ENCODE results near the gene GLYAT.

Gene GLYAT

GRCh38 chr11:58731819-58732218 lies at the start of gene GLYAT:
GLYAT (minus strand) TSS chr11:58731943; CDS start chr11:58724496, 7,447 bp downstream.
- no peak for DNase-seq (ENCODE audit: low read depth, low spot score)
- H3K4me3 ChIP-seq (ENCODE audit: low read length) = no peak within 1 kb of the TSS
- H3K27me3 ChIP-seq (ENCODE audit: control insufficient read depth, insufficient read depth, low read length) = no peaks in the 10 kb centered on the region
- H3K4me1 ChIP-seq (ENCODE audit: control insufficient read depth, insufficient read depth, low read length) = no peaks in the 10 kb centered on the region
- WGBS (ENCODE audit: insufficient coverage, insufficient read length) = no CpG with 5 or more reads among the region's 4 CpGs
- no peaks in the 10 kb centered on the region for H3K36me3 ChIP-seq (ENCODE audit: control insufficient read depth, insufficient read depth, low read length)
- no peak within 1 kb of the TSS for H3K27ac ChIP-seq (ENCODE audit: low read length)
- H3K9me3 ChIP-seq (ENCODE audit: control insufficient read depth, insufficient read depth, low read length) = no peaks in the 10 kb centered on the region

- H3K4me3 ChIP-seq (ENCODE audit: low read length) = no peak overlapping the region
- no peak for DNase-seq (ENCODE audit: low read depth, low spot score)
- H3K4me1 ChIP-seq (ENCODE audit: control insufficient read depth, insufficient read depth, low read length) = no peaks in the 10 kb centered on the region
- no peak overlapping the region for H3K27ac ChIP-seq (ENCODE audit: low read length)
- H3K36me3 ChIP-seq (ENCODE audit: control insufficient read depth, insufficient read depth, low read length) = no peaks in the 10 kb centered on the region
- H3K9me3 ChIP-seq (ENCODE audit: control insufficient read depth, insufficient read depth, low read length) = no peaks in the 10 kb centered on the region
- H3K27me3 ChIP-seq (ENCODE audit: control insufficient read depth, insufficient read depth, low read length) = no peaks in the 10 kb centered on the region
Measured at GRCh38 chr11:58781345-58781744, 49.6 kb upstream of the GLYAT start.

- Histone ChIP-seq H3K4me1 (ENCODE audit: control insufficient read depth, insufficient read depth, low read length) (no peaks in the 10 kb centered on the region), H3K9me3 (ENCODE audit: control insufficient read depth, insufficient read depth, low read length) (no peaks in the 10 kb centered on the region), H3K36me3 (ENCODE audit: control insufficient read depth, insufficient read depth, low read length) (no peaks in the 10 kb centered on the region), H3K4me3 (ENCODE audit: low read length) (no peak overlapping the region), H3K27ac (ENCODE audit: low read length) (no peak overlapping the region), H3K27me3 (ENCODE audit: control insufficient read depth, insufficient read depth, low read length) (no peaks in the 10 kb centered on the region)
- WGBS (ENCODE audit: insufficient coverage, insufficient read length) = no CpG with 5 or more reads among the region's 3 CpGs
- DNase-seq (ENCODE audit: low read depth, low spot score) = no peak
Measured at GRCh38 chr11:58780578-58780977, 48.8 kb upstream of the GLYAT start.

GRCh38 chr11:58776891-58777710 lies 45.4 kb upstream of the GLYAT start:
- no peaks in the 10 kb centered on the region for H3K9me3 ChIP-seq (ENCODE audit: control insufficient read depth, insufficient read depth, low read length)
- WGBS (ENCODE audit: insufficient coverage, insufficient read length) = no CpG with 5 or more reads among the region's 12 CpGs
- no peaks in the 10 kb centered on the region for H3K4me1 ChIP-seq (ENCODE audit: control insufficient read depth, insufficient read depth, low read length)

GRCh38 chr11:58775066-58775708 lies 43.4 kb upstream of the GLYAT start:
- Histone ChIP-seq H3K9me3 (ENCODE audit: control insufficient read depth, insufficient read depth, low read length) (no peaks in the 10 kb centered on the region), H3K4me1 (ENCODE audit: control insufficient read depth, insufficient read depth, low read length) (no peaks in the 10 kb centered on the region), H3K27ac (ENCODE audit: low read length) (no peak overlapping the region), H3K27me3 (ENCODE audit: control insufficient read depth, insufficient read depth, low read length) (no peaks in the 10 kb centered on the region), H3K4me3 (ENCODE audit: low read length) (no peak overlapping the region), H3K36me3 (ENCODE audit: control insufficient read depth, insufficient read depth, low read length) (no peaks in the 10 kb centered on the region)
- no CpG with 5 or more reads among the region's 5 CpGs for WGBS (ENCODE audit: insufficient coverage, insufficient read length)
- DNase-seq (ENCODE audit: low read depth, low spot score) = no peak

More at GRCh38 chr11:58776891-58777710, 45.4 kb upstream of the GLYAT start:
- H3K36me3 ChIP-seq (ENCODE audit: control insufficient read depth, insufficient read depth, low read length) = no peaks in the 10 kb centered on the region
- DNase-seq (ENCODE audit: low read depth, low spot score) = no peak
- no peaks in the 10 kb centered on the region for H3K27me3 ChIP-seq (ENCODE audit: control insufficient read depth, insufficient read depth, low read length)
- H3K27ac ChIP-seq (ENCODE audit: low read length) = no peak overlapping the region
- H3K4me3 ChIP-seq (ENCODE audit: low read length) = no peak overlapping the region

- Histone ChIP-seq H3K4me3 (ENCODE audit: low read length) (no peak overlapping the region), H3K36me3 (ENCODE audit: control insufficient read depth, insufficient read depth, low read length) (no peaks in the 10 kb centered on the region), H3K27ac (ENCODE audit: low read length) (no peak overlapping the region), H3K4me1 (ENCODE audit: control insufficient read depth, insufficient read depth, low read length) (no peaks in the 10 kb centered on the region), H3K9me3 (ENCODE audit: control insufficient read depth, insufficient read depth, low read length) (no peaks in the 10 kb centered on the region), H3K27me3 (ENCODE audit: control insufficient read depth, insufficient read depth, low read length) (no peaks in the 10 kb centered on the region)
- no CpG with 5 or more reads among the region's 4 CpGs for WGBS (ENCODE audit: insufficient coverage, insufficient read length)
- no peak for DNase-seq (ENCODE audit: low read depth, low spot score)
Measured at GRCh38 chr11:58774164-58774593, 42.4 kb upstream of the GLYAT start.

- H3K9me3 ChIP-seq (ENCODE audit: control insufficient read depth, insufficient read depth, low read length) = no peaks in the 10 kb centered on the region
- H3K27me3 ChIP-seq (ENCODE audit: control insufficient read depth, insufficient read depth, low read length) = no peaks in the 10 kb centered on the region
- DNase-seq (ENCODE audit: low read depth, low spot score) = no peak
- no peaks in the 10 kb centered on the region for H3K36me3 ChIP-seq (ENCODE audit: control insufficient read depth, insufficient read depth, low read length)
- no peaks in the 10 kb centered on the region for H3K4me1 ChIP-seq (ENCODE audit: control insufficient read depth, insufficient read depth, low read length)
- no peak overlapping the region for H3K4me3 ChIP-seq (ENCODE audit: low read length)
- no peak overlapping the region for H3K27ac ChIP-seq (ENCODE audit: low read length)
- no CpG with 5 or more reads among the region's 3 CpGs for WGBS (ENCODE audit: insufficient coverage, insufficient read length)
Measured at GRCh38 chr11:58773337-58773736, 41.6 kb upstream of the GLYAT start.

- H3K4me3 ChIP-seq (ENCODE audit: low read length) = no peak overlapping the region
- H3K36me3 ChIP-seq (ENCODE audit: control insufficient read depth, insufficient read depth, low read length) = no peaks in the 10 kb centered on the region
- H3K27me3 ChIP-seq (ENCODE audit: control insufficient read depth, insufficient read depth, low read length) = no peaks in the 10 kb centered on the region
- H3K27ac ChIP-seq (ENCODE audit: low read length) = no peak overlapping the region
- no CpG with 5 or more reads among the region's 5 CpGs for WGBS (ENCODE audit: insufficient coverage, insufficient read length)
- H3K4me1 ChIP-seq (ENCODE audit: control insufficient read depth, insufficient read depth, low read length) = no peaks in the 10 kb centered on the region
- no peaks in the 10 kb centered on the region for H3K9me3 ChIP-seq (ENCODE audit: control insufficient read depth, insufficient read depth, low read length)
- DNase-seq (ENCODE audit: low read depth, low spot score) = no peak
Measured at GRCh38 chr11:58772329-58773285, 40.9 kb upstream of the GLYAT start.

GRCh38 chr11:58771458-58771855 lies 39.7 kb upstream of the GLYAT start:
- no peak overlapping the region for H3K27ac ChIP-seq (ENCODE audit: low read length)
- H3K27me3 ChIP-seq (ENCODE audit: control insufficient read depth, insufficient read depth, low read length) = no peaks in the 10 kb centered on the region

More at GRCh38 chr11:58771458-58771855, 39.7 kb upstream of the GLYAT start:
- Histone ChIP-seq H3K9me3 (ENCODE audit: control insufficient read depth, insufficient read depth, low read length) (no peaks in the 10 kb centered on the region), H3K36me3 (ENCODE audit: control insufficient read depth, insufficient read depth, low read length) (no peaks in the 10 kb centered on the region), H3K4me3 (ENCODE audit: low read length) (no peak overlapping the region), H3K4me1 (ENCODE audit: control insufficient read depth, insufficient read depth, low read length) (no peaks in the 10 kb centered on the region)
- no CpG with 5 or more reads among the region's 3 CpGs for WGBS (ENCODE audit: insufficient coverage, insufficient read length)
- no peak for DNase-seq (ENCODE audit: low read depth, low spot score)
